ENCODE measurements around the gene RABL3. TPM values are rescaled to one million over a fixed set of nuclear protein-coding genes. Genes with fewer than 3 reads are reported as not detected.
"Not testable (repeated sequence)": the region's sequence is repeated elsewhere in the genome, so short reads cannot be mapped to it uniquely, and the experiment has no call there.

The RABL3 gene
- total and polyA plus RNA-seq, 2 of the 4 experiments (the other 2 are of a cell fraction), result 5.3 to 17.0 TPM

- dilution Hi-C loops (cut with HindIII; ENCODE audit: low sequenced_read_pairs, unreplicated experiment); H2BK15ac ChIP-seq (ENCODE audit: low read depth, low read length); ATAC-seq (ENCODE audit: low read depth); in situ Hi-C loops (cut with MboI; ENCODE audit: low sequenced_read_pairs); H3K4me1 ChIP-seq (ENCODE audit: control insufficient read depth, insufficient read depth, low read length); H3K27me3 ChIP-seq (ENCODE audit: control insufficient read depth, insufficient read depth, low read length); H3K9ac ChIP-seq (ENCODE audit: low read depth, low read length); H3K36me3 ChIP-seq (ENCODE audit: control insufficient read depth, insufficient read depth, low read length); H4K20me1 ChIP-seq (ENCODE audit: insufficient read depth, low read length); POLR2A ChIA-PET (ENCODE audit: unreplicated experiment); H3K4me3 ChIP-seq (ENCODE audit: insufficient read depth, low read depth, low read length); H3K56ac ChIP-seq (ENCODE audit: extremely low read depth, insufficient read depth, low read length); H4K91ac ChIP-seq (ENCODE audit: insufficient read depth, low read depth, low read length); H3K23ac ChIP-seq (ENCODE audit: low read depth, low read length); H3K9me1 ChIP-seq (ENCODE audit: insufficient read depth, low read length); H4K8ac ChIP-seq (ENCODE audit: low read depth in 2 of 2, low read length in 2 of 2); H2AFZ ChIP-seq (replicated peaks; ENCODE audit: low read length, poor library complexity); H2BK120ac ChIP-seq (ENCODE audit: low read depth, low read length); H3K4ac ChIP-seq (ENCODE audit: low read depth, low read length); H4K5ac ChIP-seq (ENCODE audit: low read depth, low read length); H2AK9ac ChIP-seq (replicated peaks; ENCODE audit: low read depth, low read length, poor library complexity); BruUV-seq (replicated peaks); H2BK5ac ChIP-seq (ENCODE audit: low read depth, low read length, poor library complexity, severe bottlenecking); H3K18ac ChIP-seq (ENCODE audit: low read depth, low read length); H3K27ac ChIP-seq (ENCODE audit: insufficient read depth, low read length); H2BK20ac ChIP-seq (ENCODE audit: low read depth, low read length); H3K4me2 ChIP-seq (ENCODE audit: low read depth, low read length); CTCF ChIA-PET; DNase-seq; H3K14ac ChIP-seq (replicated peaks; ENCODE audit: low read depth, low read length); intact Hi-C loops (cut with micrococcal nuclease); H3K9me3 ChIP-seq (ENCODE audit: control insufficient read depth, insufficient read depth, low read length); H2AK5ac ChIP-seq (ENCODE audit: low read depth, low read length): not testable (repeated sequence)
- no CpG with 5 or more reads among the region's 4 CpGs for WGBS, 2 experiments (ENCODE audit: extremely low coverage in 2 of 2, insufficient read length in 1 of 2)
- peaks cover 7 to 15% of the 10 kb centered on the region in 2 experiments for H3K79me1 ChIP-seq (ENCODE audit: low read depth in 1 of 2, low read length in 2 of 2)
Observed at GRCh38 chr3:120758551-120758950, 16.2 kb upstream of the RABL3 start.
